ENCODE results near the gene XRN2. TPM values are rescaled to one million over a fixed set of nuclear protein-coding genes. Genes with fewer than 3 reads are reported as not detected.

Gene XRN2
- total RNA-seq (2021) (70.4 and 78.3 TPM in 2 replicates), Bru-seq, nascent RNA (percentile 97 among the genes with signal in this experiment), BruChase-seq, experiment 1, labeled RNA remaining after a 2-hour chase (percentile 95 among the genes with signal in this experiment), BruChase-seq, experiment 2, labeled RNA remaining after a 6-hour chase (percentile 91 among the genes with signal in this experiment)
- long read RNA-seq, transcript XRN2-201 (30 exons, 3,437 nt): major isoform, 135 of 163 reads
- long read RNA-seq, partial matches to known transcripts: 12 of 163 reads
- long read RNA-seq, other reads (novel, unspliced or antisense): 16 of 163 reads

GRCh38 chr20:21303061-21303871 lies at the start of gene XRN2:
Gene XRN2 (plus strand): TSS chr20:21303331. CDS start chr20:21303399, 68 bp downstream.
- TF ChIP-seq CTCF (conservative IDR thresholded peaks at IDR 0.05): no peak
- no peak for TF ChIP-seq EZH2 (IDR thresholded peaks at IDR 0.05; ENCODE audit: low read depth)
- peak within 1 kb of the TSS; percentile 90 for H2AFZ ChIP-seq
- CTCF ChIA-PET: no interaction called here

GRCh38 chr20:21257192-21257591 lies 45.9 kb upstream of the XRN2 start:
- peaks cover 6% of the 10 kb centered on the region; the same call in 1 of the 2 replicates for H3K27me3 ChIP-seq (ENCODE audit: insufficient read depth, low read depth)
- POLR2A ChIA-PET (ENCODE audit: unreplicated experiment): no interaction called here
- H3K79me2 ChIP-seq (ENCODE audit: low read depth): no peaks in the 10 kb centered on the region
- DNase-seq: no peak
- no peak overlapping the region for H2AFZ ChIP-seq
- TF ChIP-seq CTCF (conservative IDR thresholded peaks at IDR 0.05): no peak
- TF ChIP-seq EZH2 (IDR thresholded peaks at IDR 0.05; ENCODE audit: low read depth): no peak
- CTCF ChIA-PET: no interaction called here
- H3K4me1 ChIP-seq (replicated peaks; ENCODE audit: insufficient read depth): no peaks in the 10 kb centered on the region
- BruUV-seq (replicated peaks): no TSS peak
- H3K9me2 ChIP-seq (ENCODE audit: insufficient read depth): no peaks in the 10 kb centered on the region
- H3F3A ChIP-seq (ENCODE audit: insufficient read depth, low read depth): no peaks in the 10 kb centered on the region
- intact Hi-C loops (cut with micrococcal nuclease; ENCODE audit: unreplicated experiment): no loop called here
- no peak overlapping the region for H3K4me3 ChIP-seq
- H3K9me3 ChIP-seq (ENCODE audit: insufficient read depth, low read depth): no peaks in the 10 kb centered on the region
- H3K4me2 ChIP-seq: no peak overlapping the region
- H3K36me3 ChIP-seq (ENCODE audit: low read depth): no peaks in the 10 kb centered on the region
- no peaks in the 10 kb centered on the region for H4K20me1 ChIP-seq (ENCODE audit: insufficient read depth)
- H3K27ac ChIP-seq: no peak overlapping the region

More at GRCh38 chr20:21303061-21303871, at the start of gene XRN2:
- Histone ChIP-seq H3K4me2 (peak within 1 kb of the TSS; percentile 87), H3K27me3 (ENCODE audit: insufficient read depth, low read depth) (no peaks in the 10 kb centered on the region), H3K4me3 (peak within 1 kb of the TSS; percentile 70), H3K4me1 (replicated peaks; ENCODE audit: insufficient read depth) (peaks cover 13% of the 10 kb centered on the region), H3F3A (ENCODE audit: insufficient read depth, low read depth) (no peaks in the 10 kb centered on the region), H3K9me3 (ENCODE audit: insufficient read depth, low read depth) (no peaks in the 10 kb centered on the region), H4K20me1 (ENCODE audit: insufficient read depth) (peaks cover 18% of the 10 kb centered on the region), H3K9me2 (ENCODE audit: insufficient read depth) (no peaks in the 10 kb centered on the region), H3K36me3 (ENCODE audit: low read depth) (0 out of 2 replicates have a peak, but pooled peaks cover 2% of the 10 kb centered on the region), H3K27ac (peak within 1 kb of the TSS; percentile 67), H3K79me2 (ENCODE audit: low read depth) (peaks cover 24% of the 10 kb centered on the region)
- BruUV-seq (replicated peaks): TSS peak; percentile 62
- intact Hi-C loops (cut with micrococcal nuclease; ENCODE audit: unreplicated experiment): no loop called here
- POLR2A ChIA-PET (ENCODE audit: unreplicated experiment): interaction anchor here (0.5 to 0.7 kb wide), 3 partner anchors 41 to 517 kb away, joined by 3 to 4 read pairs (median 3); no protein-coding TSS in a partner anchor
- peak; percentile 86 to 95 for DNase-seq

GRCh38 chr20:21258411-21258810 lies 44.7 kb upstream of the XRN2 start:
- no peaks in the 10 kb centered on the region for H3K36me3 ChIP-seq (ENCODE audit: low read depth)
- no peaks in the 10 kb centered on the region for H4K20me1 ChIP-seq (ENCODE audit: insufficient read depth)
- no peak for DNase-seq
- no peak overlapping the region for H3K4me2 ChIP-seq
- no peaks in the 10 kb centered on the region for H3K9me3 ChIP-seq (ENCODE audit: insufficient read depth, low read depth)
- peaks cover 6% of the 10 kb centered on the region; the same call in 1 of the 2 replicates for H3K27me3 ChIP-seq (ENCODE audit: insufficient read depth, low read depth)
- H3K4me3 ChIP-seq: no peak overlapping the region
- BruUV-seq (replicated peaks): no TSS peak
- H3K9me2 ChIP-seq (ENCODE audit: insufficient read depth): no peaks in the 10 kb centered on the region
- no peaks in the 10 kb centered on the region for H3K79me2 ChIP-seq (ENCODE audit: low read depth)
- no peak overlapping the region for H3K27ac ChIP-seq
- H3F3A ChIP-seq (ENCODE audit: insufficient read depth, low read depth): no peaks in the 10 kb centered on the region
- TF ChIP-seq EZH2 (IDR thresholded peaks at IDR 0.05; ENCODE audit: low read depth): no peak
- no peak for TF ChIP-seq CTCF (conservative IDR thresholded peaks at IDR 0.05)
- H3K4me1 ChIP-seq (replicated peaks; ENCODE audit: insufficient read depth): no peaks in the 10 kb centered on the region
- POLR2A ChIA-PET (ENCODE audit: unreplicated experiment): no interaction called here
- H2AFZ ChIP-seq: no peak overlapping the region
- CTCF ChIA-PET: no interaction called here
- intact Hi-C loops (cut with micrococcal nuclease; ENCODE audit: unreplicated experiment): no loop called here
